ENCODE results near the gene NPPA. TPM values are rescaled to one million over a fixed set of nuclear protein-coding genes. Genes with fewer than 3 reads are reported as not detected.
A peak's percentile ranks its signal among the peaks of the same experiment; 100 is the strongest.

Gene NPPA
- total RNA-seq, 6 experiments from 2014 or later = not detected

- Mint-ChIP-seq H3K4me1 (ENCODE audit: low read depth) (no peaks in the 10 kb centered on the region), H3K27ac (no peak overlapping the region), H3K36me3 (ENCODE audit: low read depth) (peaks cover 34% of the 10 kb centered on the region), H3K9me3 (no peaks in the 10 kb centered on the region), H3K27me3 (ENCODE audit: insufficient read depth) (peaks cover 1% of the 10 kb centered on the region; the same call in 1 of the 2 replicates), H3K4me3 (no peak overlapping the region)
- TF ChIP-seq, protein P1, sequence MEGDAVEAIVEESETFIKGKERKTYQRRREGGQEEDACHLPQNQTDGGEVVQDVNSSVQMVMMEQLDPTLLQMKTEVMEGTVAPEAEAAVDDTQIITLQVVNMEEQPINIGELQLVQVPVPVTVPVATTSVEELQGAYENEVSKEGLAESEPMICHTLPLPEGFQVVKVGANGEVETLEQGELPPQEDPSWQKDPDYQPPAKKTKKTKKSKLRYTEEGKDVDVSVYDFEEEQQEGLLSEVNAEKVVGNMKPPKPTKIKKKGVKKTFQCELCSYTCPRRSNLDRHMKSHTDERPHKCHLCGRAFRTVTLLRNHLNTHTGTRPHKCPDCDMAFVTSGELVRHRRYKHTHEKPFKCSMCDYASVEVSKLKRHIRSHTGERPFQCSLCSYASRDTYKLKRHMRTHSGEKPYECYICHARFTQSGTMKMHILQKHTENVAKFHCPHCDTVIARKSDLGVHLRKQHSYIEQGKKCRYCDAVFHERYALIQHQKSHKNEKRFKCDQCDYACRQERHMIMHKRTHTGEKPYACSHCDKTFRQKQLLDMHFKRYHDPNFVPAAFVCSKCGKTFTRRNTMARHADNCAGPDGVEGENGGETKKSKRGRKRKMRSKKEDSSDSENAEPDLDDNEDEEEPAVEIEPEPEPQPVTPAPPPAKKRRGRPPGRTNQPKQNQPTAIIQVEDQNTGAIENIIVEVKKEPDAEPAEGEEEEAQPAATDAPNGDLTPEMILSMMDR (IDR thresholded peaks at IDR 0.05) = no peak
- DNase-seq = no peak
Measured at GRCh38 chr1:11841245-11842153, 6.1 kb downstream of the NPPA start.

- H3K9me3 Mint-ChIP-seq = no peaks in the 10 kb centered on the region
- TF ChIP-seq, protein P1 (IDR thresholded peaks at IDR 0.05) = no peak
- no peak for DNase-seq
- H3K27ac Mint-ChIP-seq = no peak overlapping the region
- peaks cover 23% of the 10 kb centered on the region for H3K36me3 Mint-ChIP-seq (ENCODE audit: low read depth)
- H3K4me3 Mint-ChIP-seq = no peak overlapping the region
- peaks cover 1% of the 10 kb centered on the region; the same call in 1 of the 2 replicates for H3K27me3 Mint-ChIP-seq (ENCODE audit: insufficient read depth)
- H3K4me1 Mint-ChIP-seq (ENCODE audit: low read depth) = no peaks in the 10 kb centered on the region
Measured at GRCh38 chr1:11839727-11840705, 7.6 kb downstream of the NPPA start.

DNA sequence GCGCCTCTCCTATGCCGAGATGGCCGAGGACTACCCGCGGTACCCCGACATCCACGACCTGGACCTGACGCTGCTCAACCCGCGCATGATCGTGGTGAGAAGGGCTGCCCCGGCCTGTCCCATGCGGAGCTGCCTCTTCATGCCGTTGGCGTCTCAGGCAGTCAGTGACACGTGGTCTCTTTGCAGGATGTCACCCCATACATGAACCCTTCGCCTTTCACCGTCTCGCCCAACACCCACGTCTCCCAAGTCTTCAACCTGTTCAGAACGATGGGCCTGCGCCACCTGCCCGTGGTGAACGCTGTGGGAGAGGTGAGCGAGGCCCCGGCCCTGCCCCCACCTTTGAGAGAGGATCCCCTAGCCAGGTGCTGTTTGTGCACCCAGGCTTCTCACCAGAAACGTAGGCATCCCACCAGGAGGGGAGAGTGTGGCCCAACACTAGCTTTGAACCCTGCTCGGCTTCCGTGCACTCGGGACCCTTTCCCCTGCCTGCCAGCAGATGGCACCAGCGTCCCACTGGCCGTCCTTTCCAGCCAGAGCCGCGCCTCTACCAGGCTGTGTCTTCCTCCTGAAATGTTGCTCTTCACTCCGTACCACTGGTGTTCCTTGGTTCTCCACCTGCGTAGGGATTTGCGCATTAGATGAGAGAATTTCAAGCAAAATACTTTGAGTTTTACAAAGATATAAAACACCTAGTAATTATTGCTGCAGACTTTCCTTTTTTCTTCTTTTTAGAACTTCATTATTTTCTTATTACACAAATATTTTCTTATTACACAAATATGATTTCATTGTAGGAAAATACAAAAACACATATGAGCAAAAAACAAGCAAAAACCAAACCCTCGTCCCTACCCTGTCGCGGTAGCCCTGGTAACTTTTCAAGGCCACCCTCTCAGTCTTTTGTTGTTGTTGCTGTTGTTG is 9.0 kb downstream of the NPPA start:
- Mint-ChIP-seq H3K4me3 (no peak overlapping the region), H3K9me3 (no peaks in the 10 kb centered on the region), H3K27me3 (ENCODE audit: insufficient read depth) (peaks cover 1% of the 10 kb centered on the region; the same call in 1 of the 2 replicates), H3K4me1 (ENCODE audit: low read depth) (no peaks in the 10 kb centered on the region), H3K36me3 (ENCODE audit: low read depth) (peaks cover 19% of the 10 kb centered on the region; the same call in 1 of the 2 replicates), H3K27ac (no peak overlapping the region)
- TF ChIP-seq, protein P1 (IDR thresholded peaks at IDR 0.05) = peak; percentile 96
- peak; percentile 58 for DNase-seq

- peaks cover 19% of the 10 kb centered on the region; the same call in 1 of the 2 replicates for H3K36me3 Mint-ChIP-seq (ENCODE audit: low read depth)
- DNase-seq = no peak
- no peaks in the 10 kb centered on the region; the same call in 1 of the 2 replicates for H3K27me3 Mint-ChIP-seq (ENCODE audit: insufficient read depth)
- H3K9me3 Mint-ChIP-seq = no peaks in the 10 kb centered on the region
- H3K4me1 Mint-ChIP-seq (ENCODE audit: low read depth) = no peaks in the 10 kb centered on the region
- no peak overlapping the region for H3K4me3 Mint-ChIP-seq
- no peak overlapping the region for H3K27ac Mint-ChIP-seq
- TF ChIP-seq, protein P1 (IDR thresholded peaks at IDR 0.05) = no peak
Measured at GRCh38 chr1:11837767-11838348, 9.7 kb downstream of the NPPA start.
